IPS DF 19.7 (cell line): ENCODE measurements around the gene CMPK1.
"Not testable (repeated sequence)": the region's sequence is repeated elsewhere in the genome, so short reads cannot be mapped to it uniquely, and the experiment has no call there.

ENCODE experiments used
- DNase-seq: peaks from one replicate; pipeline ENCODE4 v3.0.0-alpha.2; 2013; ENCODE audit warnings: low read depth, low spot score

The CMPK1 gene

GRCh38 chr1:47338249-47339077, 4.9 kb downstream of the CMPK1 start:
- DNase-seq, result no peak

- no peak for DNase-seq
Observed at GRCh38 chr1:47340227-47340626, 6.6 kb downstream of the CMPK1 start.

- DNase-seq, result not testable (repeated sequence)
Observed at GRCh38 chr1:47346979-47347378, 13.4 kb downstream of the CMPK1 start.

- DNase-seq, result no peak
Observed at GRCh38 chr1:47347735-47348134, 14.1 kb downstream of the CMPK1 start.

GRCh38 chr1:47348246-47348645, 14.7 kb downstream of the CMPK1 start:
- no peak for DNase-seq

- no peak for DNase-seq
Observed at GRCh38 chr1:47351305-47351704, 17.7 kb downstream of the CMPK1 start.

GRCh38 chr1:47361380-47361779, 27.8 kb downstream of the CMPK1 start:
- no peak for DNase-seq

- no peak for DNase-seq
Observed at GRCh38 chr1:47362828-47363227, 29.2 kb downstream of the CMPK1 start.

- no peak for DNase-seq
Observed at GRCh38 chr1:47367651-47368050, 34.1 kb downstream of the CMPK1 start.

GRCh38 chr1:47371016-47371517, 37.5 kb downstream of the CMPK1 start:
- no peak for DNase-seq

GRCh38 chr1:47374501-47374900, 40.9 kb downstream of the CMPK1 start:
- no peak for DNase-seq

- DNase-seq, result no peak
Observed at GRCh38 chr1:47378147-47378546, 44.6 kb downstream of the CMPK1 start.

- DNase-seq, result no peak
Observed at GRCh38 chr1:47380699-47381098, 47.1 kb downstream of the CMPK1 start.

GRCh38 chr1:47382399-47382983, 48.9 kb downstream of the CMPK1 start:
- DNase-seq, result no peak

- no peak for DNase-seq
Observed at GRCh38 chr1:47384083-47384482, 50.5 kb downstream of the CMPK1 start.

GRCh38 chr1:47385020-47385419, 51.4 kb downstream of the CMPK1 start:
- DNase-seq, result no peak

- DNase-seq, result no peak
Observed at GRCh38 chr1:47386268-47386667, 52.7 kb downstream of the CMPK1 start.

GRCh38 chr1:47388030-47388890, 54.7 kb downstream of the CMPK1 start:
- DNase-seq, result no peak

- peak; percentile 28 for DNase-seq
Observed at GRCh38 chr1:47388891-47389238, 55.3 kb downstream of the CMPK1 start.

GRCh38 chr1:47389731-47390130, 56.1 kb downstream of the CMPK1 start:
- no peak for DNase-seq

- no peak for DNase-seq
Observed at GRCh38 chr1:47390843-47391242, 57.3 kb downstream of the CMPK1 start.

- no peak for DNase-seq
Observed at GRCh38 chr1:47393141-47393540, 59.6 kb downstream of the CMPK1 start.
